B cell (primary cell): ENCODE results near the gene PYGM.

ENCODE experiments used
- CTCF ChIP-seq: fragments of 200-600 bp; IDR thresholded peaks from one replicate; pipeline ENCODE4 v1.8.0; 2022; ENCODE audit warnings: antibody characterized with exemption, mild to moderate bottlenecking
- EZH2 ChIP-seq: IDR thresholded peaks from 2 replicates; pipeline ENCODE4 v1.6.1; 2012; ENCODE audit warnings: borderline replicate concordance, low read depth, mild to moderate bottlenecking, moderate library complexity, low read length; ENCODE audit not compliant: insufficient read depth, poor library complexity, severe bottlenecking

DNA sequence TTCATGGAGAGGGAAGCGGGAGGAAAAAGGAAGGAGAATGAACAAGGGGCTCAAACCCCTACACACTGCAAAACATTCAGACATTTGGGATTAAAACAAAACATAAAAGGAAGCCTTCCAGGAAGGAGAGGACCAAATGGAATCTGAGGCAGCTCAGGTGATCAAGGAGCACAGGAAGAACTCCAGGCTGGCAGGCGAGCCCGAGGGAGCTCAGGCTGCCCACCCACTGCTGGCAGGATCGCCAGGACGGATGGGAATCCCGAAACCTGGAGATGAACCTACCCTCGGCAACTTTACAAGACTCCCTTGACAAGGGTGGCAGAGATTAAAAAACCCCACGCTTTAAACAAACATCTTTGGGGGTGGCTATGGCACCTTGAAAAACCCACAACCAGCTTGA is 5.0 kb upstream of the PYGM start:
- no peak for TF ChIP-seq EZH2
- TF ChIP-seq CTCF, result no peak
